Mesendoderm (in vitro differentiated cells): Measurements from ENCODE around the gene TNIK.

ENCODE experiments used
- DNase-seq: peaks from one replicate; pipeline ENCODE4 v3.0.0; 2013
- H2AK5ac ChIP-seq: 2 replicates; pipeline ENCODE4 v1.6.1; 2013; ENCODE audit warnings: low read length, inconsistent platforms
- H2BK120ac ChIP-seq: 2 replicates; pipeline ENCODE4 v1.6.1; 2013; ENCODE audit warnings: low read depth, mild to moderate bottlenecking, low read length, moderate library complexity, mixed read lengths
- H2BK15ac ChIP-seq: replicated peaks from 2 replicates; pipeline ENCODE4 v1.6.1; 2013; ENCODE audit warnings: low read depth, mild to moderate bottlenecking, moderate library complexity
- H2BK5ac ChIP-seq: 2 replicates; pipeline ENCODE4 v1.6.1; 2013; ENCODE audit warnings: low read length, inconsistent platforms
- H3K18ac ChIP-seq: 2 replicates; pipeline ENCODE4 v1.6.1; 2013; ENCODE audit warnings: mild to moderate bottlenecking, low read length, mixed read lengths
- H3K23ac ChIP-seq: one replicate; pipeline ENCODE4 v1.6.1; 2013; ENCODE audit warnings: low read length
- H3K27ac ChIP-seq: 2 replicates; pipeline ENCODE4 v1.5.1; 2013; ENCODE audit warnings: low read depth, mild to moderate bottlenecking, inconsistent platforms, low read length, moderate library complexity
- H3K27me3 ChIP-seq: 2 replicates; pipeline ENCODE4 v1.6.1; 2013; ENCODE audit warnings: low read length, control low read depth, mild to moderate bottlenecking, inconsistent platforms; ENCODE audit not compliant: insufficient read depth, poor library complexity
- H3K36me3 ChIP-seq: 2 replicates; pipeline ENCODE4 v1.6.1; 2013; ENCODE audit warnings: low read length, inconsistent platforms; ENCODE audit not compliant: control insufficient read depth, insufficient read depth
- H3K4ac ChIP-seq: one replicate; pipeline ENCODE4 v1.6.1; 2013; ENCODE audit warnings: low read depth, mild to moderate bottlenecking, low read length, moderate library complexity
- H3K4me1 ChIP-seq: 2 replicates; pipeline ENCODE4 v1.6.1; 2013; ENCODE audit warnings: low read depth, low read length, inconsistent platforms; ENCODE audit not compliant: control insufficient read depth
- H3K4me2 ChIP-seq: 2 replicates; pipeline ENCODE4 v1.6.1; 2013; ENCODE audit warnings: low read length
- H3K4me3 ChIP-seq: 2 replicates; pipeline ENCODE4 v1.5.1; 2013; ENCODE audit warnings: mild to moderate bottlenecking, low read length
- H3K56ac ChIP-seq: one replicate; pipeline ENCODE4 v1.6.1; 2013; ENCODE audit warnings: low read length
- H3K79me1 ChIP-seq: 2 replicates; pipeline ENCODE4 v1.6.1; 2013; ENCODE audit warnings: low read length, inconsistent platforms
- H3K79me2 ChIP-seq: 2 replicates; pipeline ENCODE4 v1.6.1; 2013; ENCODE audit warnings: mild to moderate bottlenecking, low read length; ENCODE audit not compliant: control insufficient read depth, insufficient read depth
- H3K9ac ChIP-seq: 2 replicates; pipeline ENCODE4 v1.6.1; 2013; ENCODE audit warnings: low read length, inconsistent platforms
- H4K5ac ChIP-seq: one replicate; pipeline ENCODE4 v1.6.1; 2013; ENCODE audit warnings: low read length
- H4K8ac ChIP-seq: one replicate; pipeline ENCODE4 v1.6.1; 2013; ENCODE audit warnings: low read depth, mild to moderate bottlenecking, control low read depth, low read length, moderate library complexity
- WGBS: extraction: QIAGEN DNeasy Blood & Tissue Kit; methylation state at CpG from one replicate; pipeline ENCODE4 v1.1.7; 2013; ENCODE audit warnings: low lambda C conversion rate, missing lambda C conversion rate; ENCODE audit not compliant: insufficient coverage; ENCODE audit errors: extremely low coverage; 5-methylcytosine and 5-hydroxymethylcytosine counted together

Gene TNIK

DNA sequence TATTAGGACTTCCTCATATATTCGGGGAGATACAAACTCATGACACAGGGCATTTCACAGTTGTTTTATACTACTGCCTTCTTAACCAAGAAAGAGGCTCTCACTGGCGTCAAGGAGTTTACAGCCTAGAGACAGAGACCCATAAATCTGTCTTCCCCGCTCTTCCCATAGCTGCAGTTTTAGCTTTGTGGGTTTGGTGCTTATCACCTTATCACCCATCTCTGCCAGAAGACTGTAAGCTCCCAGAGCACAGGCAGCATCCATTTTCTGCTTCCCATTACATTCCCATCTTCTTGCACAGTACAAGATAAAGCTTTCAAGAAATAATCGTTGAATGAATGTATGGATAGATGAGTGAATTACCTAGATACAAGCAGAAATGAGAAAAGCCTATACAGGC, 144.3 kb downstream of the TNIK start:
- Histone ChIP-seq H3K4me1 (peaks cover 2% of the 10 kb centered on the region), H3K79me2 (no peaks in the 10 kb centered on the region), H3K4me2 (no peak overlapping the region), H3K9ac (no peak overlapping the region), H4K5ac (no peak overlapping the region), H3K4me3 (no peak overlapping the region), H2BK15ac (no peak overlapping the region), H2BK120ac (no peak overlapping the region), H3K79me1 (peaks cover 2% of the 10 kb centered on the region), H2BK5ac (no peak overlapping the region), H3K27me3 (no peaks in the 10 kb centered on the region), H3K23ac (no peak overlapping the region), H3K36me3 (no peaks in the 10 kb centered on the region), H4K8ac (no peak overlapping the region), H3K18ac (no peak overlapping the region), H3K56ac (no peak overlapping the region), H2AK5ac (no peak overlapping the region), H3K27ac (no peak overlapping the region), H3K4ac (no peak overlapping the region)
- DNase-seq, result no peak
- no CpG with 5 or more reads among the region's 4 CpGs for WGBS

GRCh38 chr3:171315101-171315500, 145.1 kb downstream of the TNIK start:
- no CpG with 5 or more reads among the region's 2 CpGs for WGBS
- no peak overlapping the region for H3K18ac ChIP-seq
- H3K56ac ChIP-seq, result no peak overlapping the region

GRCh38 chr3:171314341-171314740, 145.9 kb downstream of the TNIK start:
- Histone ChIP-seq H3K4me3 (no peak overlapping the region), H3K4me1 (peaks cover 2% of the 10 kb centered on the region), H3K27ac (no peak overlapping the region), H3K36me3 (no peaks in the 10 kb centered on the region), H3K27me3 (no peaks in the 10 kb centered on the region), H3K79me1 (peaks cover 2% of the 10 kb centered on the region), H3K18ac (no peak overlapping the region), H3K4ac (no peak overlapping the region), H3K79me2 (no peaks in the 10 kb centered on the region), H3K23ac (no peak overlapping the region), H3K56ac (no peak overlapping the region), H2BK15ac (no peak overlapping the region), H2BK120ac (no peak overlapping the region), H4K8ac (no peak overlapping the region), H3K4me2 (no peak overlapping the region), H4K5ac (no peak overlapping the region), H2BK5ac (no peak overlapping the region), H3K9ac (no peak overlapping the region), H2AK5ac (no peak overlapping the region)
- no peak for DNase-seq
- no CpG with 5 or more reads among the region's 3 CpGs for WGBS

More at GRCh38 chr3:171315101-171315500, 145.1 kb downstream of the TNIK start:
- Histone ChIP-seq H2AK5ac (no peak overlapping the region), H3K27me3 (no peaks in the 10 kb centered on the region), H3K79me1 (peaks cover 2% of the 10 kb centered on the region), H2BK5ac (no peak overlapping the region), H3K79me2 (no peaks in the 10 kb centered on the region), H4K8ac (no peak overlapping the region), H3K36me3 (no peaks in the 10 kb centered on the region), H3K23ac (no peak overlapping the region), H3K27ac (no peak overlapping the region), H3K4me2 (no peak overlapping the region), H3K4me3 (no peak overlapping the region), H3K4me1 (peaks cover 2% of the 10 kb centered on the region), H4K5ac (no peak overlapping the region), H3K9ac (no peak overlapping the region), H3K4ac (no peak overlapping the region), H2BK15ac (no peak overlapping the region), H2BK120ac (no peak overlapping the region)
- DNase-seq, result no peak

DNA sequence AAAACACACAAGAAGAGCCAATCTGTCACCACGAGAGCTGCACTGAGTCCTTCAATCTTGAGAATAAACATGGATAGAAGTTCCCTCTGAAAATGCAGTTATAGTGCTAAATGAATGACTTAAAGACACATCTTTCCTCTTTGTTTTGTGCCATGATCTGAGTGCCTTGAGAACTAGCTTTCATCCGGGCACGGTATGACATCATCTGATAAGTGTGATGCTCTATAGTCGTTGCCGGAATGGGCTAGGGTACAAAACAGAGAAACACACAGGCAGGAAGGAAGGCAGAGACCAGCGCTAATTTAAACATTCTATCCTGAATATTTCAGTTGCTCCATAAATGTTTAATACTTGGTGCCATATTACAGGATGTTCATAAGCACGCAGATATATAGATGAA, 146.5 kb downstream of the TNIK start:
- H4K8ac ChIP-seq, result no peak overlapping the region
- H3K4me1 ChIP-seq, result peaks cover 2% of the 10 kb centered on the region
- H2BK120ac ChIP-seq, result no peak overlapping the region
- H3K56ac ChIP-seq, result no peak overlapping the region
- no peaks in the 10 kb centered on the region for H3K79me2 ChIP-seq
- H3K4me3 ChIP-seq, result no peak overlapping the region
- no peak overlapping the region for H2BK15ac ChIP-seq
- no peak overlapping the region for H3K4me2 ChIP-seq
- peaks cover 2% of the 10 kb centered on the region for H3K79me1 ChIP-seq
- DNase-seq, result no peak
- H3K36me3 ChIP-seq, result no peaks in the 10 kb centered on the region
- H3K27ac ChIP-seq, result no peak overlapping the region
- no peak overlapping the region for H4K5ac ChIP-seq
- no peak overlapping the region for H3K9ac ChIP-seq
- no peak overlapping the region for H2AK5ac ChIP-seq
- H3K4ac ChIP-seq, result no peak overlapping the region
- no peak overlapping the region for H3K18ac ChIP-seq
- H3K23ac ChIP-seq, result no peak overlapping the region
- no CpG with 5 or more reads among the region's 7 CpGs for WGBS
- H3K27me3 ChIP-seq, result no peaks in the 10 kb centered on the region
- no peak overlapping the region for H2BK5ac ChIP-seq

GRCh38 chr3:171312741-171313140, 147.5 kb downstream of the TNIK start:
- Histone ChIP-seq H2BK120ac (no peak overlapping the region), H3K23ac (no peak overlapping the region), H3K4me2 (no peak overlapping the region), H3K79me2 (no peaks in the 10 kb centered on the region), H3K27me3 (no peaks in the 10 kb centered on the region), H3K56ac (peak overlapping the region; percentile 37), H2BK15ac (no peak overlapping the region), H4K5ac (no peak overlapping the region), H3K4me3 (no peak overlapping the region), H3K4ac (no peak overlapping the region), H3K79me1 (peaks cover 2% of the 10 kb centered on the region), H3K36me3 (no peaks in the 10 kb centered on the region), H3K9ac (no peak overlapping the region), H3K4me1 (peaks cover 2% of the 10 kb centered on the region), H3K27ac (no peak overlapping the region), H2BK5ac (no peak overlapping the region), H3K18ac (no peak overlapping the region), H4K8ac (no peak overlapping the region), H2AK5ac (no peak overlapping the region)
- WGBS, result no CpG with 5 or more reads among the region's 8 CpGs
- no peak for DNase-seq

DNA sequence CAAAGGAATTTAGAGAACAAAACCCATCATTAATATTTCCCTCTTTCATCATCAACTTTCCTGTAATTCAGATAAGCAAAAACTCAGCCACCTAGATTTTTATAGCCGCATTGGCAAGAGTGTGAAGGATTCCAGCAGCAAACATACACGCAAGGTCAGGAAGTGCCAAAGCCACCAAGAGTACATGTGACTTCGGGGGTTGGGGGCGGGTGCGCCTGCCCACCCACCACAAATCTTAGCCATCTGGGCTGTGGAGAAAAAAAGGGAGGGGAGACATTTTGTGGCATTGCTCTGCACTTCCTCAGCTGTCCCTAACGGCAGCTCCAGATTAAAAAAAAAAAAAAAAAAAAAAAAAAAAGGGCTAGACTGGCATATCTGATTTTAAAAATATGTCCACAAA, 148.4 kb downstream of the TNIK start:
- Histone ChIP-seq H3K4me3 (no peak overlapping the region), H2BK120ac (no peak overlapping the region), H3K56ac (no peak overlapping the region), H4K8ac (no peak overlapping the region), H3K4ac (peak overlapping the region; percentile 79), H3K79me1 (peaks cover 2% of the 10 kb centered on the region), H4K5ac (no peak overlapping the region), H3K23ac (no peak overlapping the region), H3K27ac (no peak overlapping the region), H3K4me2 (no peak overlapping the region), H3K9ac (no peak overlapping the region), H3K4me1 (peaks cover 2% of the 10 kb centered on the region), H3K79me2 (no peaks in the 10 kb centered on the region), H2BK15ac (no peak overlapping the region), H3K36me3 (no peaks in the 10 kb centered on the region), H2BK5ac (no peak overlapping the region), H2AK5ac (no peak overlapping the region), H3K27me3 (no peaks in the 10 kb centered on the region), H3K18ac (no peak overlapping the region)
- no CpG with 5 or more reads among the region's 6 CpGs for WGBS
- DNase-seq, result no peak
